Gastroesophageal sphincter (tissue), 4 donors: ENCODE results near the gene CCDC32. TPM values are rescaled to one million over a fixed set of nuclear protein-coding genes. Genes with fewer than 3 reads are reported as not detected.
A peak's percentile ranks its signal among the peaks of the same experiment; 100 is the strongest.

Experiments
- ATAC-seq: fragments of 150-250 bp; one replicate; pipeline ENCODE4 v1.9.1; 2016; ENCODE audit warnings: mild to moderate bottlenecking, moderate library complexity
- H3K27ac ChIP-seq, 4 donors: fragments of 200-600 bp; sonication (generic) in 3 of 4; 1 replicate in 3 of 4; 2 replicates in 1 of 4; pipeline ENCODE4 v1.5.1; 2016 to 2019
- H3K27me3 ChIP-seq: fragments of 200-600 bp; sonication (generic); one replicate; pipeline ENCODE4 v1.5.1; 2019
- H3K36me3 ChIP-seq, 2 donors: fragments of 200-600 bp; sonication (generic); one replicate each; pipeline ENCODE4 v1.5.1; 2019; ENCODE audit warnings: control low read depth in 1 of 2
- H3K4me1 ChIP-seq, 3 donors: fragments of 200-600 bp; sonication (generic); 1 replicate in 2 of 3; 2 replicates in 1 of 3; pipeline ENCODE4 v1.5.1; 2016 to 2019; ENCODE audit warnings: control low read depth in 2 of 3
- H3K4me3 ChIP-seq, 2 donors: fragments of 200-600 bp; sonication (generic); one replicate each; pipeline ENCODE4 v1.5.1; 2019; ENCODE audit warnings: mild to moderate bottlenecking in 1 of 2, moderate library complexity in 1 of 2
- H3K9me3 ChIP-seq, 3 donors: fragments of 200-600 bp; sonication (generic); one replicate each; pipeline ENCODE4 v1.5.1; 2017 to 2019; ENCODE audit warnings: control low read depth in 2 of 3
- EP300 ChIP-seq: sonication (generic); formaldehyde crosslinking; IDR thresholded peaks from one replicate; pipeline ENCODE4 v1.6.1; 2017; ENCODE audit warnings: antibody characterized with exemption, mild to moderate bottlenecking
- POLR2A ChIP-seq, 2 donors: fragments of 450-650 bp; IDR thresholded peaks; one replicate each; pipeline ENCODE4 v1.6.1; 2017; ENCODE audit warnings: antibody characterized with exemption in 2 of 2, mild to moderate bottlenecking in 2 of 2, moderate library complexity in 1 of 2
- POLR2AphosphoS5 ChIP-seq: sonication (generic); formaldehyde crosslinking; IDR thresholded peaks from one replicate; pipeline ENCODE4 v1.6.1; 2017; ENCODE audit warnings: antibody characterized with exemption
- WGBS, 2 donors: methylation state at CpG; one replicate each; pipeline ENCODE4 v1.1.5; 2018; ENCODE audit warnings: low coverage in 1 of 2; 5-methylcytosine and 5-hydroxymethylcytosine counted together
- total RNA-seq, 4 donors: library from RNA; depleted of rRNA; stranded (reverse); fragments of >200 nt; gene quantifications; one replicate each; pipeline ENCODE4 v1.1.0, GENCODE V29; 2016
- TF ChIP-seq, protein P1 (sequence below), 4 experiments: fragments of 200-600 bp in 2 of 4; fragments of 450-650 bp in 2 of 4; sonication (generic) in 1 of 4; IDR thresholded peaks; one replicate each; pipeline ENCODE4 v1.5.1; 2017 to 2019; ENCODE audit warnings: antibody characterized with exemption in 4 of 4, mild to moderate bottlenecking in 2 of 4, moderate library complexity in 2 of 4

CCDC32 gene
- total RNA-seq, 4 donors from 2014 or later: 16.2 to 45.8 (median 34.0) TPM

- Histone ChIP-seq H3K9me3 (no peaks in the 10 kb centered on the region), H3K27me3 (no peaks in the 10 kb centered on the region), H3K4me3 (no peak overlapping the region), H3K4me1 (peaks cover 0 to 9% (median 6%) of the 10 kb centered on the region in 3 donors), H3K36me3 (no peaks in the 10 kb centered on the region), H3K27ac (no peak overlapping the region)
- TF ChIP-seq EP300: no peak
- TF ChIP-seq, protein P1, sequence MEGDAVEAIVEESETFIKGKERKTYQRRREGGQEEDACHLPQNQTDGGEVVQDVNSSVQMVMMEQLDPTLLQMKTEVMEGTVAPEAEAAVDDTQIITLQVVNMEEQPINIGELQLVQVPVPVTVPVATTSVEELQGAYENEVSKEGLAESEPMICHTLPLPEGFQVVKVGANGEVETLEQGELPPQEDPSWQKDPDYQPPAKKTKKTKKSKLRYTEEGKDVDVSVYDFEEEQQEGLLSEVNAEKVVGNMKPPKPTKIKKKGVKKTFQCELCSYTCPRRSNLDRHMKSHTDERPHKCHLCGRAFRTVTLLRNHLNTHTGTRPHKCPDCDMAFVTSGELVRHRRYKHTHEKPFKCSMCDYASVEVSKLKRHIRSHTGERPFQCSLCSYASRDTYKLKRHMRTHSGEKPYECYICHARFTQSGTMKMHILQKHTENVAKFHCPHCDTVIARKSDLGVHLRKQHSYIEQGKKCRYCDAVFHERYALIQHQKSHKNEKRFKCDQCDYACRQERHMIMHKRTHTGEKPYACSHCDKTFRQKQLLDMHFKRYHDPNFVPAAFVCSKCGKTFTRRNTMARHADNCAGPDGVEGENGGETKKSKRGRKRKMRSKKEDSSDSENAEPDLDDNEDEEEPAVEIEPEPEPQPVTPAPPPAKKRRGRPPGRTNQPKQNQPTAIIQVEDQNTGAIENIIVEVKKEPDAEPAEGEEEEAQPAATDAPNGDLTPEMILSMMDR (IDR thresholded peaks at IDR 0.05): no peak
- no peak for TF ChIP-seq POLR2AphosphoS5
- TF ChIP-seq POLR2A (IDR thresholded peaks at IDR 0.05): no peak
- ATAC-seq: no peak
- 92 to 100% methylated on average over 1 to 2 of the region's 2 CpGs for WGBS, 2 donors
Observed at GRCh38 chr15:40516322-40516721, 48.5 kb downstream of the CCDC32 start.

GRCh38 chr15:40513609-40514008 lies 51.2 kb downstream of the CCDC32 start:
- TF ChIP-seq, protein P1 (IDR thresholded peaks at IDR 0.05): no peak
- no peak for TF ChIP-seq POLR2AphosphoS5
- no peak for TF ChIP-seq POLR2A (IDR thresholded peaks at IDR 0.05)
- no peak for TF ChIP-seq EP300
- WGBS, 2 donors: 83 to 88% methylated on average over 1 to 3 of the region's 5 CpGs
- Histone ChIP-seq H3K36me3 (no peaks in the 10 kb centered on the region), H3K4me3 (no peak overlapping the region), H3K27ac (no peak overlapping the region), H3K9me3 (no peaks in the 10 kb centered on the region), H3K4me1 (peaks cover 0 to 16% (median 8%) of the 10 kb centered on the region in 3 donors), H3K27me3 (no peaks in the 10 kb centered on the region)
- ATAC-seq: no peak

DNA sequence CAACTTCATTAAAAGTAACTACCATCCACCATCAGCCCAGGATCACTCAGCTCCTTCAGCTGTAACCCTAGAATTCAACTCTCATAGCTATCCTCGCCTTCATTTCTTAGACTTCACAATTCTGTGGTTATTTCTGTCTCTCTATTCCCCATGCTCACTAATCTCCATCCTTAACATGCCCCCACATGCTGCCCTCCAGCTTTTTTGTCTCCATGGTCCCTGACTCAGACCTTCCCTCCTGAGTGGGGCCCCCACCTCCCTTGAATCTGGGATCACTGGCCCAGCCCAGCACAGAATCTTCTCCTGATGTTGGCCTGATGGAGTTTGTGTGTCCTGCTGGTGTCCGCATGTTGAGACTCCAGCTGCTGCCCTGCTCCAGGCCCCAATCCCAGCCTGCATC lies 52.4 kb downstream of the CCDC32 start:
- ATAC-seq: no peak
- Histone ChIP-seq H3K9me3 (no peaks in the 10 kb centered on the region), H3K4me1 (peaks cover 0 to 16% (median 8%) of the 10 kb centered on the region in 3 donors), H3K27me3 (no peaks in the 10 kb centered on the region), H3K36me3 (no peaks in the 10 kb centered on the region), H3K4me3 (no peak overlapping the region), H3K27ac (no peak overlapping the region)
- TF ChIP-seq EP300: no peak
- TF ChIP-seq, protein P1 (IDR thresholded peaks at IDR 0.05): no peak
- TF ChIP-seq POLR2AphosphoS5: no peak
- no peak for TF ChIP-seq POLR2A (IDR thresholded peaks at IDR 0.05)
- WGBS, 2 donors: 100% methylated on average over 2 of the region's 2 CpGs

- WGBS, 2 donors: 1 to 6% methylated on average over 8 to 12 of the region's 61 CpGs
- Histone ChIP-seq H3K4me1 (peaks cover 0 to 24% (median 8%) of the 10 kb centered on the region in 3 donors), H3K27ac (peak overlapping the region in 3 of 4 donors; percentile 1 to 71 (median 37)), H3K4me3 (peak overlapping the region; percentile 55 to 59), H3K36me3 (no peaks in the 10 kb centered on the region), H3K27me3 (no peaks in the 10 kb centered on the region), H3K9me3 (no peaks in the 10 kb centered on the region)
- TF ChIP-seq POLR2A (IDR thresholded peaks at IDR 0.05): no peak
- TF ChIP-seq, protein P1 (IDR thresholded peaks at IDR 0.05): peak in 1 of 4 experiments; percentile 25
- ATAC-seq: peak; percentile 80
Observed at GRCh38 chr15:40511472-40512133, 53.2 kb downstream of the CCDC32 start.

DNA sequence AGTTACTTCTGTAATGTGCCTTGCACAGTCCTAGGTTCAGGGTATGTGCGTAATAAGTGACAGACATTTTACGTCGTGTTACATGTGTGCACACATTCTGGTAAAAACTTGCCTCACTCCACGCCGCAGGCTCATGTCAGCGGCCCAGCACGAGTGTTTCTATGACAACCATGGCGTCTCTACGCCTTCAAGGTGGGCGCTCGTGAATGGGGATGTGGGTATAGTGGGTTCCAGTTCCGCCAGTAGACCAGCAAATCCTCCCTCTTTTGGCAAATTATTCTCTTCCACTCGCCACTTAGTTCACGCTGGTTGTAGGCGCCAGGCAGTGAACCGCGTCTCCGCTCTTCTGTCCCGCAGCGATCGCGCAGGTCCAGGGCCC lies 53.8 kb downstream of the CCDC32 start:
- Histone ChIP-seq H3K4me3 (peak overlapping the region; percentile 55 to 59), H3K27me3 (no peaks in the 10 kb centered on the region), H3K36me3 (no peaks in the 10 kb centered on the region), H3K9me3 (no peaks in the 10 kb centered on the region), H3K27ac (peak overlapping the region in 2 of 4 donors; percentile 1 to 71), H3K4me1 (peaks cover 0 to 24% (median 8%) of the 10 kb centered on the region in 3 donors)
- ATAC-seq: peak; percentile 2
- WGBS, 2 donors: no CpG with 5 or more reads among the region's 22 CpGs
- TF ChIP-seq POLR2AphosphoS5: no peak
- no peak for TF ChIP-seq POLR2A (IDR thresholded peaks at IDR 0.05)
- TF ChIP-seq EP300: no peak
- TF ChIP-seq, protein P1 (IDR thresholded peaks at IDR 0.05): no peak
